ENCODE results near the gene GPR17.

Gene GPR17

GRCh38 chr2:127624320-127624755, 21.6 kb upstream of the GPR17 start:
- no peak for ATAC-seq
- TF ChIP-seq TSHZ2 (CRISPR knock-in tag; IDR thresholded peaks at IDR 0.05) (no peak), ZNF8 (CRISPR knock-in tag; IDR thresholded peaks at IDR 0.05) (no peak), CREB5 (CRISPR knock-in tag; IDR thresholded peaks at IDR 0.05; ENCODE audit: low read depth) (no peak), ZC3H10 (CRISPR knock-in tag; IDR thresholded peaks at IDR 0.05) (no peak), ESRRG (CRISPR knock-in tag; IDR thresholded peaks at IDR 0.05) (no peak), ARNTL (CRISPR knock-in tag; IDR thresholded peaks at IDR 0.05; ENCODE audit: borderline replicate concordance, low read depth) (no peak)

- ATAC-seq = no peak
These were observed 21.0 kb upstream of the GPR17 start for GRCh38 chr2:127624756-127625571.

GRCh38 chr2:127625572-127625951, 20.4 kb upstream of the GPR17 start:
- ATAC-seq = no peak
- TF ChIP-seq RARB (CRISPR knock-in tag; IDR thresholded peaks at IDR 0.05) (no peak), TSHZ2 (CRISPR knock-in tag; IDR thresholded peaks at IDR 0.05) (no peak), GLIS3 (CRISPR knock-in tag; IDR thresholded peaks at IDR 0.05) (no peak), BACH2 (CRISPR knock-in tag; IDR thresholded peaks at IDR 0.05; ENCODE audit: borderline replicate concordance) (no peak), CREB5 (CRISPR knock-in tag; IDR thresholded peaks at IDR 0.05; ENCODE audit: low read depth) (no peak), ZC3H10 (CRISPR knock-in tag; IDR thresholded peaks at IDR 0.05) (no peak), ARNTL (CRISPR knock-in tag; IDR thresholded peaks at IDR 0.05; ENCODE audit: borderline replicate concordance, low read depth) (no peak), CSRNP3 (CRISPR knock-in tag; IDR thresholded peaks at IDR 0.05) (no peak), TOX (CRISPR knock-in tag; IDR thresholded peaks at IDR 0.05; ENCODE audit: borderline replicate concordance) (no peak), PPARA (CRISPR knock-in tag; IDR thresholded peaks at IDR 0.05; ENCODE audit: borderline replicate concordance) (no peak), POU6F1 (CRISPR knock-in tag; IDR thresholded peaks at IDR 0.05; ENCODE audit: borderline replicate concordance, low read depth) (no peak), ISL1 (CRISPR knock-in tag; IDR thresholded peaks at IDR 0.05) (no peak)

More at GRCh38 chr2:127624756-127625571, 21.0 kb upstream of the GPR17 start:
- TF ChIP-seq ZFP30 (CRISPR knock-in tag; IDR thresholded peaks at IDR 0.05) (no peak), ZFP3 (CRISPR knock-in tag; IDR thresholded peaks at IDR 0.05) (no peak), SNAI2 (CRISPR knock-in tag; IDR thresholded peaks at IDR 0.05) (no peak), TCF4 (CRISPR knock-in tag; IDR thresholded peaks at IDR 0.05; ENCODE audit: borderline replicate concordance) (no peak), ESRRG (CRISPR knock-in tag; IDR thresholded peaks at IDR 0.05) (no peak), OSR1 (CRISPR knock-in tag; IDR thresholded peaks at IDR 0.05) (no peak), CREB5 (CRISPR knock-in tag; IDR thresholded peaks at IDR 0.05; ENCODE audit: low read depth) (no peak), CSDC2 (CRISPR knock-in tag; IDR thresholded peaks at IDR 0.05) (no peak), PATZ1 (CRISPR knock-in tag; IDR thresholded peaks at IDR 0.05; ENCODE audit: borderline replicate concordance) (no peak)

All from SK-N-SH treated with all-trans-retinoic acid at 6 μM for 48 hours (cell line).